Fibroblast of skin of back (primary cell): ENCODE results near the gene SPECC1.
"Not testable (repeated sequence)": the region's sequence is repeated elsewhere in the genome, so short reads cannot be mapped to it uniquely, and the experiment has no call there.

ENCODE experiments used
- DNase-seq: peaks from one replicate; pipeline ENCODE4 v3.0.0-alpha.2; 2013

The SPECC1 gene

DNA sequence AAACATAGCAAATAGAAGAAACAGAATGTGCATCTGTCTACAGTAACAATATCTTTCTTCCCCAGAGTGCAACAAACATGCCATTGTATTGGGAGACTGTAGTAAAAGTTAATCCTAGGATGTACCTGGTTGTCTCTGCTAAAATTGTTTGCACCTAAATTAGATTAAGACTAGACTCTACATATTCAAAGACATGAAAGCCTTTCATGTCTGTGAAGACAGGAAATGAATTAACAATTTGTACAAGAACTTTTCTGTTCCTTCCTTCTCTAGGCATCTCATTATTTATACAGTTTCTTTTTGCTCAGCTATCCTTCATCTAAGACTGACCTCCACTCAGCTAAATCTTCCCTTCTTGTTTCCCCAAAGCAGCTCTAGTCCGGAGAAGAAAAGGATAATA, 237.5 kb downstream of the SPECC1 start:
- DNase-seq, result no peak

DNA sequence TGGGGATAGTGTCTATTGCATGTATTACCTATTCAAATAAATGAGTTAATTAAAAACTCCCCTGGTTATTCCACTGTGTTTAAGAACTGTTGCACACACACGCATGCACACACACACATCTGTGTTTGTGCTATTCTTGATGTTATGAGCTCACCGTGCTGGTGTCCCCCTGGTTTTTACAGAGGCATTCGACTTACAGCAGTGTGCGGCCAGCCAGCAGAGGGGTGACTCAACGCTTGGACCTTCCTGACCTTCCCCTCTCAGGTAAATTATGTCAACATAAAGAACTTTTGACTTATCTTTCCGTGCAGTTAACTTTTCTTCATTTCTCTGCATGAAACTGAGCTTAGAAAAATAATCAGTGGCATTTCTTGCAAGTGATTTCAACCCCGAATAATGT, 244.2 kb downstream of the SPECC1 start:
- DNase-seq, result no peak

DNA sequence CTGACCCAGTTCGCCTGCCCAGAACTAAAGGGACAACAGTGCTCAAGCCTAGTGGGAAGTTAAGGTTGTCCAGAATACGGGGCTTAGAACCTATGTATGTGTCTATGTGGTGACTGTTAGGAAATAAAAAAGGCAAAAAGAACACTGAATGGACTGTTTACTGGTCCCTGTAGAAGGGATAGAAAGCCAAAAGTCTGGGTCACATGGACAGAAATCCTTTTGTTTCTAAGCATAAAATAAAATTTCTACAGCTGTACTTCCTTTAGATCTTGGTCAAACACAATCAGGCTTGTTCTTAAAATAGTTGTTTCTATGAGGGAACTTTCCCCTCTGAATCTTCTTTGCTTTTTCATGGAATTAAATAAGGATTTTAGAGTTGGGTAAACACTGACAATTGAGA, 245.4 kb downstream of the SPECC1 start:
- DNase-seq, result no peak

DNA sequence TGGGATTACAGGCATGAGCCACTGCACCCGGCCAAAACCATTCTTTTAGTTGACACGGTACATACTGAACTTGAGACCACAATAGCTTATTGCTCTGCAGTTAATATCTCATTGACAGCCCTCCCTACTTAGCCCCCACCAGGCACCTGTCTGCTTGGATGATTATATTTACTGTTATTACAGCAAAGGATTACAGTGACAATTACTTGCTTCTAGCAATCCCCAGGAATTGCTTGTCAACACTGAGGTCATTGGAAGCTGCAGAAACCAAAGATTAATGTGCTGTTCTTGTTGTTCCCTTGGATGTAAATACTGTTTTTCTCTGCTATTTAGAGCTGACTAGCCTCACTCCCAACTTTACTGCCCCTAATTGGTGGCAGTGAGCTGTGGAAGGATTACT, 247.0 kb downstream of the SPECC1 start:
- DNase-seq, result no peak

DNA sequence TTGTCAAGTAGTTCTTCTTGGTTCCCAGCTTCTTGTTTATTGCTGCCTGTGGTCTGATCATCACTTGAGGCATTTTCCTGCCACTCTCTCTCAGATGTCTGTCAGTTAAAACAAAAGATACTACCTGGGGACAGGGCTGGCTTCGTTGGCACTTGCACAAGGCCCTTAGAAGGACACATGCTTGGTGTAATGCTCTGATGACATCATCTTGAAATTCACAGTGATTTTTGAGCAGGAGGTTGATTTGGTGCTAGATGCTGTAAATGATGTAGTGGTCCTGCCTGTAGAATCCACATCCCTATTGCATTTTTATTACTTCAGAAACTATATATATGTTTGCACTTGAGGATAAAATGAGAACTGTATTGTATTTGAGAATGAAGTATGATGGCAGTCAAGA, 247.8 kb downstream of the SPECC1 start:
- DNase-seq, result no peak

DNA sequence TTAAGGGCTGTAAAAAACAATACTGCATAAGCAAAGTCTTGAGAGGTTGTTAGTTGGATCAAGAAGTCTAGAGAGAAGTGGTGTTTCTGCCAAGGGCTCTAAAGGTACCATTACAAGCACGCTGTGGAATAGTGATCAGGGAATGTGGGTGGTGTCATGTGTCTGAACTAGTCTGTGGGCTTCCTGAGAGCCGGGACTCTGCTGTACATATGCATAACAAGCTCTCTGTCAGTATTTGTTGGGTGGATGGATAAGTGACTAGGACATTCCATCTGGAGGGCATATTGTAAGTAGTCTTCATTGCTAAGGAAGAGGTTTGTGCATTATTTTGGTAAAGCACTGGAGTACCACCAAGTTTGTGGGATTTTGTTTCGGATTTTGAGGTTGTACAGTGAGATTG, 248.6 kb downstream of the SPECC1 start:
- no peak for DNase-seq

DNA sequence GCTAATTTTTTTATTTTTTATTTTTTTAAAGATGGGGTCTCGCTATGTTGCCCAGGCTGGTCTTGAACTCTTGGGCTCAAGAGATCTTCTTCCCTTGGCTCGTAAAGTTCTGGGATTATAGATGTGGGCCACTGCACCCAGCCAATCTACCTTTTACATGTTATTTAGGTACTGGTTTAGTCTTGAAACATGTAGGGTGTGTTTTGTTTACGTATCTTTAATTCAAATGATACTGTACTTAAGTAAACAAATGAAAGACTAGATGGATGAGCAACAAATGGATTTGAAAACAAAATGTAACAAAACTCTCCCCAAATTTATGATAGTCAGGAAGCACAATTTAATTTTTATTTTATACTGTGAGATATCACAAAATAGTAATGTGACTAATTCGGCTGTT, 250.5 kb downstream of the SPECC1 start:
- no peak for DNase-seq

DNA sequence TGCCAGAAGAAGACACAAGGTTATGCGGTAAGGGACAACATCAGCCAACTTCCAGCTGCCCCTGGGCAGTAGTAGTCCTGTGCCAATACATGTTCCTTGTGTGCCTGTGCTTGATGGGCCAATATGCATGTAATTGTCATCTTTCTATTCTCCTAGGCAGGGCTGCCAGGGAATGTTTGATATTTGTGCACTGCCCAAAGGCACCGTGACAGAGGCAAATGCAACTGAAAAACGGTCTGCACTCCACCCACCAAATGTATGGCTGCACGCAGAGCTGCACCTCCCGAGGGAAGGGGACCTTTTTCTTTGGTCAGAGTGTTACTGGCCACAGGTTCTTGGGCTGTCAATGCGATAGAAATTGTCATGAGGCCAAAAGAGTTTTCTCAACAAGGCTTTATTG, 251.1 kb downstream of the SPECC1 start:
- DNase-seq, result no peak

DNA sequence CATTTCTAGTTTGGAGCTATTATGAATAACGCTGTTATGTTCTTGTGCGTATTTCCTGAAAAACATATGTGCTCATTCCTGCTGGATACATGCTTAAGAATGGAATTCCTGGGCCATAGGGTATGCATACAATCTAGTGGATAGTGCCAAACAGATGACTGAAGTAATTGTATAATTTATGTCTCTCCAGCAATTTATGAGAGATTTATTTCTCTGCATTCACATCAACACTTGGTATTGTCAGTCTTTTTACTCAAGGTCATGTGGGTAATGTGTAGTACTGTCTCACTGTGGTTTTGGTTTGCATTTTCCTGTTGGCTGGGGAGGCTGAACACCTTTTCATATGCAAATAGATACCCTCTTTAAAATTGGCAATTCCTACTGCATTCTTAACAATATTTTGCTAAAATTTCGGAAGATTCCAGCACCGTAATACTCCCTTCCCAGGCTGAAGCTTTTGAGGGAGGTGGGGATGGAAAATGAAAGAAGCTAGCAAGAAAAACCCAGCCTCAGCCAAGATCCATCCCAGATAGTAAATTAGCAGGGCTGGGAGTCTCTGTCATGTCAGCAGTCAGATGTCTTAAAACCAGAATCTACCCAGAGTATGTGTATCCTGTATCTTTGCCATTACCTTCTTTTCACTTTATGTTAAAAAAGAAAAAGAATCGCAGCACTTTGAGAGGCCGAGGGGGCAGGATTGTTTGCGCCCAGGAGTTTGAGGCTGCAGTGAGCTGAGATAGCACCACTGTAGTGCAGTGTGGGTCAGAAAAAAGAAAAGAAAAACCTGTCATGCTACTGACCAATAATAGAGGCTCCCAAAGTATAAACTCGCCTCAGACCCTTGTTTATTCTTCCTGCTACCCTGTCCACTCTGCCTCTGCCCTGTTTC, 253.3 kb downstream of the SPECC1 start:
- DNase-seq, result peak; percentile 58

DNA sequence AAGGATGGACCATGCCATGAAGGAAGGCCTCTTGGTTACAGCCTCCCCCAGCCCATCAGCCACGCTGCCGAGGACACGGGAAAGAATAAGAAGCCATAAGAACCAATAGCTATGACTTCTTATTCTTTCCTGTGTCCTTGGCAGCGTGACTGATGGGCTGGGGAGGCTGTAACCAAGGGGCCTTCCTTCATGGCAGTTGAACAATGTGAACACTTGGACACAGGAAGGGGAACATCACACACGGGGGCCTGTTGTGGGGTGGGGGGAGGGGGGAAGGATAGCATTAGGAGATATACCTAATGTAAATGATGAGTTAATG, 253.9 kb downstream of the SPECC1 start:
- DNase-seq, result not testable (repeated sequence)

DNA sequence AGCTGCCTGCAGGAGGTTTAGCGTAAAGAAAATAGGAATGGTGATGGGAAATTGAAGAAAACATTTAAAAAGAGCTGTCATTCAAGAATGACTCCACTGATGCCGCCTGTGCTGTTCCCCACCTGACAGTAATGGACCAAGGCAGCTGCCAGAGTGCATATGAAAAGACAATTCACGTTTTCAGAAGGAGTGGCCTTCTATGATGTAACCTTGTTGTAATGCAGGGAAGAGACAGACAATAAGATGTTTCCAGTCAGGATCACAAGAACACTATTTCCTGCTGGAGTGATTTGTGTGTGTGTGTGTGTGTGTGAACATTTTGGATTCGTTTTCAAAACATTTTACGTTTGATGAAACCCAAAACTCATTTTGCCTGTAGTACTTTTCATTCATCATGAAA, 254.4 kb downstream of the SPECC1 start:
- peak; percentile 71 for DNase-seq

DNA sequence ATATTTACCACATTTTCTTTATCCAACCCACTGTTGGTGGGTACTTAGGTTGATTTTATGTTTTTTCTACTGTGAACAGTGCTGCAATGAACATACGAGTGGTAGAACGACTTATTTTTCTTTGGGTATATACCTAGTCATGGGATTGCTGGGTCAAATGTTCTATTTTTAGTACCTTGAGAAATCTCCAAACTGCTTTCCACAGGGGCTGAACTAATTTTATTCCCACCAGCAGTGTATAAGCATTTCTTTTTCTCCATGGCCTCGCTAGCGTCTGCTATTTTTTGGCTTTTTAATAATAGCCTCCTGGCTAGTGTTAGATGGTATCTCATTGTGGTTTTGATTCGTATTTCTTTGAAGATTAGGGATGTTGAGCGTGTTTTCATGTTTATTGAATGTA, 255.8 kb downstream of the SPECC1 start:
- no peak for DNase-seq

DNA sequence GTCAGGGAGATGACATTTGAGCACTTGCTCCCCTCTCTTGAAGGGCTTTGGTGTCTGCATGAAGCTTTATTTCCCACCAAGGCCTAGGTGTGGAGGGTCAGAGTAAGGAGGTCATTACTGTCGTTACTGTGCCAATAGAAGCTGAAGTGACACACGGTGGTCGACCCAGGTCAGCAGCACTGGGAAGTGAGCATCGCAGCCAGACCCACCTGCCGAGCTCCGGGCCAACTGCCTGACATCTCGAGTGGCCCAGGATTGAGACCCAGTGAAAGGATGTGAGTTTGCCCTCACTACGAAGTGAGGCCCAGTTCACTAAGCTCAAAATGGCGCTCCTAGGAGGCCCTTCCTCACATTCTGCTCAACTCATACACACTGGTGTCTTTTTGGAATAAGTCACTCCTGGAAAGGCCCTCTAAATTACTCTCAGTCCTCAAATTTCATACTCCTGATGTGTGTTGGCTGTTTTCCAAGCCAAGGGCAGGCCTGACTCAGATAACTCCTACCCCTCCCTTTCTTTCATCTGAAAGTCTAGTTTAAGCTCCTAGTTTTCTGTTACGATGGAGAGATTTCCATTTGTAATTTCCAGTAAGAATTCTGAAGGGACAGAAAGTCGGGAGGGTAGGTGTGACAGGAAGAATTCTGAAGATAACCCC, 257.8 kb downstream of the SPECC1 start:
- peak; percentile 78 for DNase-seq

DNA sequence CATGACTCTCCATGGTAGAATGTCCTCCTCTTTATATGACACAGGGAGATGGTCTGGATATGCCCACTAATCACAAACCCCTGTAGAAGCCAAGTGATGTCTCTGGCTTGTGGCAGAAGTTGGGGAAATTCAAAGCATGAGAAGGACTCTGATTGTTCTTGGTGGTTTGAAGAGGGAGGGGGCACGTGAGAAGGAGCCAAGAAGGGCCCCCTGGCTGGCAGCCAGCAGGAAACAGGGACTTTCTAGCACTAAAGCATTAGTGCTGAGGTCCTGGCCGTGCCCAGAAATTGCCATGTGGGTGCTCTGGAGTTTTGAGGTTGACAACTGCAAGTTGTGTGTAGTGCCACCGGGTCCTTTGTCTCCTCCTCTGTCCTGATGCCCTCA, 258.3 kb downstream of the SPECC1 start:
- DNase-seq, result peak; percentile 17

DNA sequence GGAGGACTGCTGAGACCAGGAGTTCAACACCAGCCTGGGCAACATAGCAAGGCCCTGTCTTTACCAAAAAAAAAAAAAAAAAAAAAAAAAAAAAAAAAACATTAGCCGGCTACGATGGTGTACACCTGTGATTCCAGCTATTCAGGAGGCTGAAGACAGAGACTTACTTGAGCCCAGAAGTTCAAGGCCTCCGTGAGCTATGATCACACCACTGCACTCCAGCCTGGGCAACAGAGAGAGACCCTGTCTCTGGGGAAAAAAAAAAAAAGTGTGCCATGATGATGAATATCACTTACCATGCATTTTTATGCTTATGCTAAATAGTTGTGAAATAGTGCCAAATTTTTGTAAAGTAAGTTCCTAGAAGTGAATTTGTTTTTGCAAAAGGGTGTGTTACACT, 261.2 kb downstream of the SPECC1 start:
- no peak for DNase-seq

DNA sequence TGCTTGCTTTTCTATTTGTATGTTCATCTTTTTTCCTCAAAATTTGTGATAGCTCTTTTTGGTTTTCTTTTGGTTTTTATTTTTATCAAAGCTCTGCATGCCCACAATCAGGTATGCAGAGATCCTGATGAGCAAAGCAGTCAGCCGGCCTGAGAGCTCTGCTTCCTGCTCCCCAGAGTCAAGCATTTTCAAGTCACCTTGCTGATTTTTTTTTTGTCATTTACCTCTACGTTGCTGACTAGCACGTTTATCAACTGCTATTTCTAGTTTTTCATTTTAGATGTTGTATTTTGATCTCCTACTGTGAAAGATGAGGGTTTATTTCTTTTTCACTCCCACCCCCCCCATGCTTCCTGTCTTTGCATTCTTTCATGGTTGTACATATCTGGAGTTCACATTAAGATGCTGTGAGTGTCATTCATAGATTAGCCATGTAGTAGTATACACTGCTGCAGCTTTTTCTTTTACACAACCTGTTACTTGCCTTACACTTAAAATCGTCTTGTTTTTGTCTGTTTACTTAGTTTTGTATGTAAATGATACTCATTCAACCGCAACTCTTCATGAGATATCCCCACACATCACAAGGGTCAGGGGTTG, 262.0 kb downstream of the SPECC1 start:
- peak; percentile 46 for DNase-seq

DNA sequence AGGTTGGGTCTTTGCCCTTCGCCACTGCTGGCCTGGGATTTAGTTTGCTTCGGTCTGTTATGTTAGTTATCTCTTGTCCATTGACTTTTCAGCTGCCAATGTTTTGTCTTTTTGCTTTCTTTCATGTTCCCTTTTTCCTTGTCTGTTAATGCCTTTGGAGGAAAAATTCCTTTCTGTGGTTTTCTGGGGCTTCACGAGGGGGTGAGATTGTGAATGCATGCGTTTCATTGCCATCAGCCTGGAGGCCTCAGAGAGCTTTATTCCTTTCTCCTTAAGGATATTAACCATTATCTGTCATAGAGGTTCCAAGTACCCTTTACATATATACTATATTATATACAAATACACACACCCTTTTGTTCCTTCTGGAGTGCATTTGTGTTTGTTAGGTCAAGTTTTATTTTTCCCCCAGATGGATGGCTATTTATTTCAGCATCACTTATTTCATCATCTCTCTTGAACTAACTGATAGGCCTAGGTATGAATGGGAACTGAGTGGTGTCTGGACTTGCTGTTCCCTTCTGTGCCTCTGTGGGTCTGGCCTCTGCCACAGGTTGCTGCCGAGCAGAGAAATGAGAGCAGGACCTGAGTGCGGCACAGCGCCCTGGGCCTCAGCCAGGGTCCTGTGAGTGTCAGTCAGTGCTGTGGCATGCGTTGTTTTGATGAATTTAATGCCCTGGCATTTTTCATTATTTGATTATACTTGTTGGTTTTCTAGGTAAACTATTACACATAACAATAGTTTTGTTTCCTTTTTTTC, 264.8 kb downstream of the SPECC1 start:
- DNase-seq, result no peak

DNA sequence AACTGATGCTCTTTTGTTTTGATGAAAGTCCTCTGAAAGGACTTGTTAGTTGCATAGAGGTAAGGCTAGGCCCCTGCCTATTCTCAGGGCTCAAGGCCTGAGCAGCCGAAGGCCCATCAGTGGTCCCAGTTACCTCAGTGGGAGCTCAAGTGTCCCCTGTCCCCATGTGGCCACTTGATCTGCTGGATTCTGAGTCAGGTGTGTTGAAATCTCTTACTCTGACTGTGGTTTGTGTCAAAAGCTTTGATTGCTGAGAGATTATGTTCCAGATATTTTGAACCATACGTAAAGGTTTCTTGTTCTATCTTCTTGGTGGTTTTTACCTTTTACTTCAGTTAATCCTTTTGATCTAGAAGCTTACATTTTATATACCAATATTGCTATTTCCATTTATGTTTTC, 266.5 kb downstream of the SPECC1 start:
- DNase-seq, result no peak

DNA sequence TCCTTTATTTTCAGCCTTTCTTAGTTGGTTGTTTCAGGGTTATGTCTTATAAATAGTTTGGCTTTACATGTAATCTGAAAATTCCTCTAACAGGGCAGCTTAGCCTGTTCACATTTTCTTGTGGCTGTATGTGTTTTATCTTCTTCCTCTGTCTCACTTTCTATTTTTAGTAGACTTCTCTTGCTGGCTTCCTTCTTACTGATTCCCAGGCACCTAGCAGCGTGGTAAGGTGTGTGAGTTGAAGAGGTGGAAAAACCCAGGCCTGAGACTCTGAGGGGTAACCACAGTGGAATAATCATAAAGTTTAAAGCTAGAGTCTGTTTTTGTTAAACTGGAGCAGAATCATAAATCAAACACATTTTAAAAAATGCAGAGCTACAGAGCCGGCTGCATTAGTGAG, 267.3 kb downstream of the SPECC1 start:
- no peak for DNase-seq

DNA sequence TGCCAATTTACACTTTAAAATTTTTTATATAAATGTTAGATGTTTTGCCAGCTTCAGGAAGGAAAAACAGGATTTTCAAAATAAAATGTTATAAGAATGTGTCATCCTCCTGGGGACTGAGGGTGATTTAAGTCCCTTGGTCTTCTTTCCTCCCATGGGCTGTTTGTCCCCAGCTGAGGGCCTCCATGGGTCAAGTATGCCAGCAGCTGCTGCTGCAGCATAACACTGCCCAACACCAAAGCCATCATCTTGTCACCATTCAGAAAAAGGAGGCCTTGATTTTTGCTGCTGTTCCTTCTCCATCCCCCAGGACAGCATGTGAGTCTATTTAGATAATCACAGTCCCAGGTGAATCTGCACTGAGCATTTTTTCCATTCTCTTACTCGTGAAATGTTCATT, 269.6 kb downstream of the SPECC1 start:
- peak; percentile 44 for DNase-seq

DNA sequence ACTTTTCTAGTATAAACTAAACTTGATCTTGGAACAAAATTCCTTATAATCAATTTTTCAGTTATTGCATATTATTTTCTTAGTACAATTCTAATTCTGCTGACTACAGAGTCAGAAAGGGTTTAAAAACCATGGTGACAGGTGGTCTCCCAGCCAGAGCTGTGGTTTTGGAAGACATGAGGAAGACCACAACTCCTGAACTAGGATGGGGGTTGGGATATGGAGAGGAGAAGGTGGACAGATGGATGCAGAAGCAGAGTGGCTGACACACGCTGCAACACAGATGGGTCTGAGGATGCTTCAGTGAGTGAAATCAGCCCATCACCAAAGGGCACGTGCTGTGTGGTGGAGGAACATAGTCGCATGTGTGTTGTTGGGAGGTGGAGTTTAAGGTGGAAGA, 270.5 kb downstream of the SPECC1 start:
- no peak for DNase-seq

DNA sequence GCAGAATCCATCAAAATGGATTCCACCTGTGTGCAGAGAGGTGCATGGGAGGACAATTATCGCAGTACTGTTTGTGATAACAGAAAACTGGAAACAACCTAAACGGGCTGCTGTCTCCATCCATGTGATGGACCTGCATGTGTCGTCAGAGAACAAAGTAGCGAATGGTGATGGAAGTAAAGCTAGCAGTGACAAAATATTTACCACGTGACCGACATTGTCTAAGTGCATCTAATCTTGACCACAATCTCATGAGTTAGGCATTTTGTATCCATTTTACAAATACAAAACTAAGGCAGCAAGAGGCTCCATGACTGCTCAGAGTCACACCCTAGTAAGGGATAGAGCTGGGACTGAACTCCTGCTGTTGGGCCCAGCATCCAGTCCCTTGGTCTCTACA, 270.9 kb downstream of the SPECC1 start:
- DNase-seq, result no peak

DNA sequence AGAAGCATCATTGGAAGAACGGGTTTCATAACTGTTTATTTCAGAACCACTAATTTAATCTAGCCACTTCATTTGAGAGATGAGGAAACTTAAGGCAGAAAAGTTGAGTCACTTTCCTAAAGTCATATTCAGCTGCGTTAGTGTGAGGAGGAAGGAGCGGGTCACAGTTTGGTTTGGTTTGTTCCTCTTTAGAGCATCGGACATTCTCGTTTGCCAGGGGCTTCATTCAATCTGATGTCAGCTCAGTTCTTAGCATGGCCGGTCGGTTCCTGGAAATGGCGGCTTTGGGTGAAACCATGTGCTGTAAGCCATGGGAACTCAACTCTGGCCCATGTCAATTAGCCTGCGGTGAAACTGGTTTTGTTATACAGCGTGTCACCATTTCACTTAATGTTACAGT, 271.7 kb downstream of the SPECC1 start:
- DNase-seq, result no peak
